ENCODE data around the gene FGGY. TPM values are rescaled to one million over a fixed set of nuclear protein-coding genes. Genes with fewer than 3 reads are reported as not detected.
"Not testable (repeated sequence)": the region's sequence is repeated elsewhere in the genome, so short reads cannot be mapped to it uniquely, and the experiment has no call there.

The FGGY gene
- total RNA-seq, 2 donors from 2014 or later: 12.4 to 17.9 TPM

GRCh38 chr1:59565611-59566410, 268.9 kb downstream of the FGGY start:
- Mint-ChIP-seq H3K4me3 (no peak overlapping the region), H3K9me3 (no peaks in the 10 kb centered on the region), H3K4me1 (ENCODE audit: low read depth) (peaks cover 18% of the 10 kb centered on the region), H3K36me3 (ENCODE audit: insufficient read depth in 2 of 2) (no peaks in the 10 kb centered on the region), H3K27me3 (ENCODE audit: low read depth) (no peaks in the 10 kb centered on the region), H3K27ac (no peak overlapping the region)
- no peak for DNase-seq
- ATAC-seq (replicated peaks in 1 of 2): no peak

GRCh38 chr1:59568158-59568935, 271.5 kb downstream of the FGGY start:
- Mint-ChIP-seq H3K9me3 (no peaks in the 10 kb centered on the region), H3K27me3 (ENCODE audit: low read depth) (peaks cover 10% of the 10 kb centered on the region), H3K4me3 (no peak overlapping the region), H3K36me3 (ENCODE audit: insufficient read depth in 2 of 2) (peaks cover 0 to 4% of the 10 kb centered on the region in 2 donors), H3K4me1 (ENCODE audit: low read depth) (peaks cover 20% of the 10 kb centered on the region), H3K27ac (no peak overlapping the region)
- DNase-seq: no peak
- ATAC-seq (replicated peaks in 1 of 2): no peak

GRCh38 chr1:59569198-59569597, 272.3 kb downstream of the FGGY start:
- peaks cover 0 to 7% of the 10 kb centered on the region in 2 donors for H3K36me3 Mint-ChIP-seq (ENCODE audit: insufficient read depth in 2 of 2)
- no peak overlapping the region for H3K27ac Mint-ChIP-seq
- ATAC-seq (replicated peaks in 1 of 2) (no peak), DNase-seq (no peak)
- H3K27me3 Mint-ChIP-seq (ENCODE audit: low read depth): peaks cover 10% of the 10 kb centered on the region
- H3K9me3 Mint-ChIP-seq: peaks cover 0 to 2% of the 10 kb centered on the region in 2 donors
- H3K4me1 Mint-ChIP-seq (ENCODE audit: low read depth): peaks cover 20% of the 10 kb centered on the region
- H3K4me3 Mint-ChIP-seq: no peak overlapping the region

- peak overlapping the region in 1 of 2 donors; percentile 45 for H3K4me3 Mint-ChIP-seq
- peak; percentile 5 to 13 for DNase-seq
Measured at GRCh38 chr1:59570524-59570923, 273.6 kb downstream of the FGGY start.

GRCh38 chr1:59574085-59574484, 277.2 kb downstream of the FGGY start:
- H3K27ac Mint-ChIP-seq: no peak overlapping the region
- peaks cover 13% of the 10 kb centered on the region for H3K4me1 Mint-ChIP-seq (ENCODE audit: low read depth)
- peaks cover 0 to 2% of the 10 kb centered on the region in 2 donors for H3K9me3 Mint-ChIP-seq
- H3K27me3 Mint-ChIP-seq (ENCODE audit: low read depth): peaks cover 10% of the 10 kb centered on the region
- no peak for DNase-seq
- peaks cover 0 to 10% of the 10 kb centered on the region in 2 donors for H3K36me3 Mint-ChIP-seq (ENCODE audit: insufficient read depth in 2 of 2)
- no peak overlapping the region for H3K4me3 Mint-ChIP-seq
- ATAC-seq (replicated peaks in 1 of 2): no peak

More at GRCh38 chr1:59570524-59570923, 273.6 kb downstream of the FGGY start:
- peaks cover 0 to 10% of the 10 kb centered on the region in 2 donors for H3K36me3 Mint-ChIP-seq (ENCODE audit: insufficient read depth in 2 of 2)
- peaks cover 0 to 2% of the 10 kb centered on the region in 2 donors for H3K9me3 Mint-ChIP-seq
- peaks cover 20% of the 10 kb centered on the region for H3K4me1 Mint-ChIP-seq (ENCODE audit: low read depth)
- H3K27ac Mint-ChIP-seq: no peak overlapping the region
- ATAC-seq (replicated peaks in 1 of 2): peak; percentile 50 to 52
- H3K27me3 Mint-ChIP-seq (ENCODE audit: low read depth): peaks cover 10% of the 10 kb centered on the region

- DNase-seq (no peak), ATAC-seq (replicated peaks in 1 of 2) (no peak)
- H3K4me1 Mint-ChIP-seq (ENCODE audit: low read depth): no peaks in the 10 kb centered on the region
- no peak overlapping the region for H3K4me3 Mint-ChIP-seq
- H3K27me3 Mint-ChIP-seq (ENCODE audit: low read depth): no peaks in the 10 kb centered on the region
- peaks cover 0 to 2% of the 10 kb centered on the region in 2 donors for H3K9me3 Mint-ChIP-seq
- H3K36me3 Mint-ChIP-seq (ENCODE audit: insufficient read depth in 2 of 2): peaks cover 0 to 6% of the 10 kb centered on the region in 2 donors
- H3K27ac Mint-ChIP-seq: no peak overlapping the region
Measured at GRCh38 chr1:59577774-59578173, 280.9 kb downstream of the FGGY start.

- no peak for ATAC-seq (replicated peaks in 1 of 2)
- DNase-seq: no peak
- Mint-ChIP-seq H3K27ac (no peak overlapping the region), H3K27me3 (ENCODE audit: low read depth) (no peaks in the 10 kb centered on the region), H3K36me3 (ENCODE audit: insufficient read depth in 2 of 2) (peaks cover 0 to 2% of the 10 kb centered on the region in 2 donors), H3K4me3 (no peak overlapping the region), H3K4me1 (ENCODE audit: low read depth) (no peaks in the 10 kb centered on the region), H3K9me3 (peaks cover under 1 to 3% of the 10 kb centered on the region in 2 donors)
Measured at GRCh38 chr1:59579222-59579621, 282.3 kb downstream of the FGGY start.

- Mint-ChIP-seq H3K27ac (no peak overlapping the region), H3K27me3 (ENCODE audit: low read depth) (no peaks in the 10 kb centered on the region), H3K4me3 (no peak overlapping the region), H3K4me1 (ENCODE audit: low read depth) (no peaks in the 10 kb centered on the region), H3K36me3 (ENCODE audit: insufficient read depth in 2 of 2) (no peaks in the 10 kb centered on the region), H3K9me3 (peaks cover 0 to 3% of the 10 kb centered on the region in 2 donors)
- ATAC-seq (replicated peaks in 1 of 2) (no peak), DNase-seq (no peak)
Measured at GRCh38 chr1:59580257-59580656, 283.4 kb downstream of the FGGY start.

- DNase-seq; H3K9me3 Mint-ChIP-seq; H3K27me3 Mint-ChIP-seq (ENCODE audit: low read depth); H3K4me3 Mint-ChIP-seq; H3K4me1 Mint-ChIP-seq (ENCODE audit: low read depth); ATAC-seq (replicated peaks in 1 of 2); H3K27ac Mint-ChIP-seq; H3K36me3 Mint-ChIP-seq (ENCODE audit: insufficient read depth in 2 of 2): not testable (repeated sequence)
Measured at GRCh38 chr1:59592410-59592809, 295.5 kb downstream of the FGGY start.

GRCh38 chr1:59592924-59593323, 296.0 kb downstream of the FGGY start:
- DNase-seq (no peak), ATAC-seq (replicated peaks in 1 of 2) (no peak)
- no peaks in the 10 kb centered on the region for H3K4me1 Mint-ChIP-seq (ENCODE audit: low read depth)
- peaks cover 4 to 5% of the 10 kb centered on the region in 2 donors for H3K9me3 Mint-ChIP-seq
- peaks cover under 1 to 1% of the 10 kb centered on the region in 2 donors for H3K36me3 Mint-ChIP-seq (ENCODE audit: insufficient read depth in 2 of 2)
- no peak overlapping the region for H3K4me3 Mint-ChIP-seq
- H3K27me3 Mint-ChIP-seq (ENCODE audit: low read depth): no peaks in the 10 kb centered on the region
- no peak overlapping the region for H3K27ac Mint-ChIP-seq

- peaks cover 0 to 1% of the 10 kb centered on the region in 2 donors for H3K36me3 Mint-ChIP-seq (ENCODE audit: insufficient read depth in 2 of 2)
- H3K27me3 Mint-ChIP-seq (ENCODE audit: low read depth): no peaks in the 10 kb centered on the region
- ATAC-seq (replicated peaks in 1 of 2) (no peak), DNase-seq (no peak)
- H3K4me3 Mint-ChIP-seq: no peak overlapping the region
- H3K9me3 Mint-ChIP-seq: peaks cover 3 to 5% of the 10 kb centered on the region in 2 donors
- H3K4me1 Mint-ChIP-seq (ENCODE audit: low read depth): no peaks in the 10 kb centered on the region
- H3K27ac Mint-ChIP-seq: no peak overlapping the region
Measured at GRCh38 chr1:59593798-59594790, 297.2 kb downstream of the FGGY start.

GRCh38 chr1:59595774-59596173, 298.9 kb downstream of the FGGY start:
- Mint-ChIP-seq H3K9me3 (peaks cover 0 to 2% of the 10 kb centered on the region in 2 donors), H3K27ac (no peak overlapping the region), H3K4me3 (no peak overlapping the region), H3K4me1 (ENCODE audit: low read depth) (no peaks in the 10 kb centered on the region), H3K27me3 (ENCODE audit: low read depth) (no peaks in the 10 kb centered on the region), H3K36me3 (ENCODE audit: insufficient read depth in 2 of 2) (no peaks in the 10 kb centered on the region)
- DNase-seq (no peak), ATAC-seq (replicated peaks in 1 of 2) (no peak)
